ENCODE measurements around the gene DENND1B.

DENND1B gene

GRCh38 chr1:197736685-197737084, 38.6 kb downstream of the DENND1B start:
- no peak for TF ChIP-seq CTCF (IDR thresholded peaks at IDR 0.05; ENCODE audit: borderline replicate concordance, control extremely low read depth, extremely low read depth, insufficient read depth, missing control alignments)
- in situ Hi-C loops (cut with MboI; ENCODE audit: low sequenced_read_pairs, unreplicated experiment), result no loop called here
- no peak for DNase-seq (ENCODE audit: low spot score)

GRCh38 chr1:197735461-197735860, 39.8 kb downstream of the DENND1B start:
- in situ Hi-C loops (cut with MboI; ENCODE audit: low sequenced_read_pairs, unreplicated experiment), result no loop called here
- no peak for TF ChIP-seq CTCF (IDR thresholded peaks at IDR 0.05; ENCODE audit: borderline replicate concordance, control extremely low read depth, extremely low read depth, insufficient read depth, missing control alignments)
- no peak for DNase-seq (ENCODE audit: low spot score)

GRCh38 chr1:197733324-197733723, 42.0 kb downstream of the DENND1B start:
- no peak for DNase-seq (ENCODE audit: low spot score)
- no peak for TF ChIP-seq CTCF (IDR thresholded peaks at IDR 0.05; ENCODE audit: borderline replicate concordance, control extremely low read depth, extremely low read depth, insufficient read depth, missing control alignments)
- in situ Hi-C loops (cut with MboI; ENCODE audit: low sequenced_read_pairs, unreplicated experiment), result no loop called here

- TF ChIP-seq CTCF (IDR thresholded peaks at IDR 0.05; ENCODE audit: borderline replicate concordance, control extremely low read depth, extremely low read depth, insufficient read depth, missing control alignments), result no peak
- in situ Hi-C loops (cut with MboI; ENCODE audit: low sequenced_read_pairs, unreplicated experiment), result no loop called here
- no peak for DNase-seq (ENCODE audit: low spot score)
Measured at GRCh38 chr1:197732187-197732586, 43.1 kb downstream of the DENND1B start.

- in situ Hi-C loops (cut with MboI; ENCODE audit: low sequenced_read_pairs, unreplicated experiment), result no loop called here
- DNase-seq (ENCODE audit: low spot score), result no peak
- no peak for TF ChIP-seq CTCF (IDR thresholded peaks at IDR 0.05; ENCODE audit: borderline replicate concordance, control extremely low read depth, extremely low read depth, insufficient read depth, missing control alignments)
Measured at GRCh38 chr1:197731449-197731848, 43.8 kb downstream of the DENND1B start.

- in situ Hi-C loops (cut with MboI; ENCODE audit: low sequenced_read_pairs, unreplicated experiment), result no loop called here
- TF ChIP-seq CTCF (IDR thresholded peaks at IDR 0.05; ENCODE audit: borderline replicate concordance, control extremely low read depth, extremely low read depth, insufficient read depth, missing control alignments), result no peak
Measured at GRCh38 chr1:197725976-197726375, 49.3 kb downstream of the DENND1B start.

GRCh38 chr1:197725044-197725443, 50.2 kb downstream of the DENND1B start:
- in situ Hi-C loops (cut with MboI; ENCODE audit: low sequenced_read_pairs, unreplicated experiment), result no loop called here
- TF ChIP-seq CTCF (IDR thresholded peaks at IDR 0.05; ENCODE audit: borderline replicate concordance, control extremely low read depth, extremely low read depth, insufficient read depth, missing control alignments), result no peak
- no peak for DNase-seq (ENCODE audit: low spot score)

More at GRCh38 chr1:197725976-197726375, 49.3 kb downstream of the DENND1B start:
- DNase-seq (ENCODE audit: low spot score), result no peak

Measured in GM13976 (cell line).